ENCODE measurements around the gene SURF2. TPM values are rescaled to one million over a fixed set of nuclear protein-coding genes. Genes with fewer than 3 reads are reported as not detected.

SURF2 gene
- total and polyA plus RNA-seq, 4 donors: 9.2 to 29.2 (median 18.3) TPM

- ATAC-seq (ENCODE audit: low FRiP score) (peak; percentile 94), DNase-seq (peak; percentile 96 to 97)
- Histone ChIP-seq H3K4me3 (ENCODE audit: low read length in 2 of 2) (peak within 1 kb of the TSS; percentile 85 to 93), H3K36me3 (ENCODE audit: control insufficient read depth in 1 of 2, insufficient read depth in 2 of 2, low read length in 1 of 2) (peaks cover 0 to 7% of the 10 kb centered on the region in 2 donors), H3K27me3 (ENCODE audit: control insufficient read depth in 1 of 2, insufficient read depth in 2 of 2, low read length in 1 of 2) (no peaks in the 10 kb centered on the region), H3K27ac (ENCODE audit: low read depth in 1 of 2, low read length in 2 of 2) (peak within 1 kb of the TSS; percentile 25 to 79), H3K9me3 (ENCODE audit: control insufficient read depth, low read length) (no peaks in the 10 kb centered on the region), H3K4me1 (ENCODE audit: control insufficient read depth in 1 of 2, insufficient read depth in 2 of 2, low read length in 2 of 2) (peaks cover 0 to 3% of the 10 kb centered on the region in 2 donors)
- intact Hi-C loops (cut with DNase I): loop anchor here in 1 of 2 donors (10.0 kb wide), 1 partner anchor 667 kb away; no protein-coding TSS in a partner anchor
- 0 to 1% methylated on average over 64 of the region's 64 CpGs for WGBS, 2 donors
Observed at GRCh38 chr9:133347985-133348717, 8.2 kb upstream of the SURF2 start, which contains the start of the genes MED22 and RPL7A. MED22 (minus strand) TSS chr9:133348131; CDS start chr9:133346662, 1,469 bp downstream. RPL7A (plus strand) TSS chr9:133348218; CDS start chr9:133348244, 26 bp downstream.

GRCh38 chr9:133348718-133349573, 7.4 kb upstream of the SURF2 start:
- no peaks in the 10 kb centered on the region for H3K27me3 ChIP-seq (ENCODE audit: control insufficient read depth in 1 of 2, insufficient read depth in 2 of 2, low read length in 1 of 2)
- intact Hi-C loops (cut with DNase I): loop anchor here in 1 of 2 donors (10.0 kb wide), 1 partner anchor 666 kb away; no protein-coding TSS in a partner anchor
- H3K4me1 ChIP-seq (ENCODE audit: control insufficient read depth in 1 of 2, insufficient read depth in 2 of 2, low read length in 2 of 2): peaks cover 0 to 3% of the 10 kb centered on the region in 2 donors
- 19 to 20% methylated on average over 25 of the region's 25 CpGs for WGBS, 2 donors
- H3K4me3 ChIP-seq (ENCODE audit: low read length in 2 of 2): peak overlapping the region; percentile 10 to 93
- no peak for DNase-seq
- ATAC-seq (ENCODE audit: low FRiP score): no peak
- no peaks in the 10 kb centered on the region for H3K9me3 ChIP-seq (ENCODE audit: control insufficient read depth, low read length)
- H3K36me3 ChIP-seq (ENCODE audit: control insufficient read depth in 1 of 2, insufficient read depth in 2 of 2, low read length in 1 of 2): peaks cover 0 to 7% of the 10 kb centered on the region in 2 donors
- peak overlapping the region; percentile 25 to 79 for H3K27ac ChIP-seq (ENCODE audit: low read depth in 1 of 2, low read length in 2 of 2)

GRCh38 chr9:133349965-133350616, 6.3 kb upstream of the SURF2 start:
- H3K27ac ChIP-seq (ENCODE audit: low read depth in 1 of 2, low read length in 2 of 2): no peak overlapping the region
- H3K9me3 ChIP-seq (ENCODE audit: control insufficient read depth, low read length): no peaks in the 10 kb centered on the region
- WGBS, 2 donors: 79 to 81% methylated on average over 15 of the region's 15 CpGs
- H3K4me3 ChIP-seq (ENCODE audit: low read length in 2 of 2): no peak overlapping the region
- peaks cover 0 to 3% of the 10 kb centered on the region in 2 donors for H3K4me1 ChIP-seq (ENCODE audit: control insufficient read depth in 1 of 2, insufficient read depth in 2 of 2, low read length in 2 of 2)
- intact Hi-C loops (cut with DNase I): loop anchor here (10.0 kb wide), 2 partner anchors 65 to 665 kb away; partner anchors contain the start of gene REXO4 (in 1 of the 2)
- no peak for ATAC-seq (ENCODE audit: low FRiP score)
- peaks cover 0 to 7% of the 10 kb centered on the region in 2 donors for H3K36me3 ChIP-seq (ENCODE audit: control insufficient read depth in 1 of 2, insufficient read depth in 2 of 2, low read length in 1 of 2)
- peak in 1 of 2 donors; percentile 39 for DNase-seq
- no peaks in the 10 kb centered on the region for H3K27me3 ChIP-seq (ENCODE audit: control insufficient read depth in 1 of 2, insufficient read depth in 2 of 2, low read length in 1 of 2)

GRCh38 chr9:133351526-133351907, 4.8 kb upstream of the SURF2 start:
- Histone ChIP-seq H3K27ac (ENCODE audit: low read depth in 1 of 2, low read length in 2 of 2) (no peak overlapping the region), H3K4me3 (ENCODE audit: low read length in 2 of 2) (no peak overlapping the region), H3K27me3 (ENCODE audit: control insufficient read depth in 1 of 2, insufficient read depth in 2 of 2, low read length in 1 of 2) (no peaks in the 10 kb centered on the region), H3K36me3 (ENCODE audit: control insufficient read depth in 1 of 2, insufficient read depth in 2 of 2, low read length in 1 of 2) (peaks cover 0 to 7% of the 10 kb centered on the region in 2 donors), H3K4me1 (ENCODE audit: control insufficient read depth in 1 of 2, insufficient read depth in 2 of 2, low read length in 2 of 2) (peaks cover 0 to 1% of the 10 kb centered on the region in 2 donors), H3K9me3 (ENCODE audit: control insufficient read depth, low read length) (no peaks in the 10 kb centered on the region)
- DNase-seq (no peak), ATAC-seq (ENCODE audit: low FRiP score) (no peak)
- WGBS, 2 donors: 77 to 87% methylated on average over 3 of the region's 3 CpGs
- intact Hi-C loops (cut with DNase I): loop anchor here in 1 of 2 donors (10.0 kb wide), 1 partner anchor 63 kb away; the partner anchor contains the start of gene REXO4

- intact Hi-C loops (cut with DNase I): loop anchor here in 1 of 2 donors (10.0 kb wide), 1 partner anchor 63 kb away; the partner anchor contains the start of gene REXO4
- 67 to 72% methylated on average over 14 of the region's 14 CpGs for WGBS, 2 donors
- Histone ChIP-seq H3K4me3 (ENCODE audit: low read length in 2 of 2) (no peak overlapping the region), H3K4me1 (ENCODE audit: control insufficient read depth in 1 of 2, insufficient read depth in 2 of 2, low read length in 2 of 2) (no peaks in the 10 kb centered on the region), H3K27me3 (ENCODE audit: control insufficient read depth in 1 of 2, insufficient read depth in 2 of 2, low read length in 1 of 2) (no peaks in the 10 kb centered on the region), H3K36me3 (ENCODE audit: control insufficient read depth in 1 of 2, insufficient read depth in 2 of 2, low read length in 1 of 2) (peaks cover 0 to 7% of the 10 kb centered on the region in 2 donors), H3K9me3 (ENCODE audit: control insufficient read depth, low read length) (no peaks in the 10 kb centered on the region), H3K27ac (ENCODE audit: low read depth in 1 of 2, low read length in 2 of 2) (no peak overlapping the region)
- ATAC-seq (ENCODE audit: low FRiP score): no peak
- DNase-seq: peak in 1 of 2 donors; percentile 61
Observed at GRCh38 chr9:133351908-133352634, 4.3 kb upstream of the SURF2 start.

GRCh38 chr9:133352635-133353340, 3.6 kb upstream of the SURF2 start:
- no peaks in the 10 kb centered on the region for H3K4me1 ChIP-seq (ENCODE audit: control insufficient read depth in 1 of 2, insufficient read depth in 2 of 2, low read length in 2 of 2)
- no peak overlapping the region for H3K4me3 ChIP-seq (ENCODE audit: low read length in 2 of 2)
- DNase-seq (no peak), ATAC-seq (ENCODE audit: low FRiP score) (no peak)
- intact Hi-C loops (cut with DNase I): loop anchor here in 1 of 2 donors (10.0 kb wide), 1 partner anchor 62 kb away; the partner anchor contains the start of gene REXO4
- H3K9me3 ChIP-seq (ENCODE audit: control insufficient read depth, low read length): no peaks in the 10 kb centered on the region
- H3K36me3 ChIP-seq (ENCODE audit: control insufficient read depth in 1 of 2, insufficient read depth in 2 of 2, low read length in 1 of 2): peaks cover 0 to 7% of the 10 kb centered on the region in 2 donors
- 65 to 67% methylated on average over 8 of the region's 8 CpGs for WGBS, 2 donors
- no peaks in the 10 kb centered on the region for H3K27me3 ChIP-seq (ENCODE audit: control insufficient read depth in 1 of 2, insufficient read depth in 2 of 2, low read length in 1 of 2)
- H3K27ac ChIP-seq (ENCODE audit: low read depth in 1 of 2, low read length in 2 of 2): no peak overlapping the region

GRCh38 chr9:133353548-133353947, 2.8 kb upstream of the SURF2 start:
- Histone ChIP-seq H3K27ac (ENCODE audit: low read depth in 1 of 2, low read length in 2 of 2) (no peak overlapping the region), H3K4me3 (ENCODE audit: low read length in 2 of 2) (no peak overlapping the region), H3K9me3 (ENCODE audit: control insufficient read depth, low read length) (no peaks in the 10 kb centered on the region), H3K27me3 (ENCODE audit: control insufficient read depth in 1 of 2, insufficient read depth in 2 of 2, low read length in 1 of 2) (no peaks in the 10 kb centered on the region), H3K36me3 (ENCODE audit: control insufficient read depth in 1 of 2, insufficient read depth in 2 of 2, low read length in 1 of 2) (peaks cover 0 to 7% of the 10 kb centered on the region in 2 donors), H3K4me1 (ENCODE audit: control insufficient read depth in 1 of 2, insufficient read depth in 2 of 2, low read length in 2 of 2) (no peaks in the 10 kb centered on the region)
- intact Hi-C loops (cut with DNase I): loop anchor here in 1 of 2 donors (10.0 kb wide), 1 partner anchor 61 kb away; the partner anchor contains the start of gene REXO4
- ATAC-seq (ENCODE audit: low FRiP score): no peak
- 81 to 89% methylated on average over 5 of the region's 5 CpGs for WGBS, 2 donors
- no peak for DNase-seq

Measured in aorta (tissue), 5 donors.